HepG2 (cell line): ENCODE data around the gene UEVLD. TPM values are rescaled to one million over a fixed set of nuclear protein-coding genes. Genes with fewer than 3 reads are reported as not detected.

ENCODE experiments used
- ATAC-seq: fragments of 200-7000 bp; cut with Tn5 transposase; 3 replicates; pipeline ENCODE4 v1.9.1; 2020; ENCODE audit warnings: mild to moderate bottlenecking, moderate library complexity
- BruUV-seq: library from RNA; stranded (reverse); fragments of 400-500 nt; replicated peaks from 2 replicates; lab custom pipeline; 2021; lab: Mats Ljungman, UMichigan
- CTCF ChIA-PET: fragments of 300-600 bp; formaldehyde crosslinking; extraction: SDS; loops from one replicate; lab custom pipeline; 2021; ENCODE audit warnings: low total read pairs, inconsistent platforms, low intra/inter-chr PET ratio; lab: Yijun Ruan, JAX
- POLR2A ChIA-PET: fragments of 350-600 bp; sonication (Branson Sonifier 250); formaldehyde crosslinking; loops from one replicate; lab custom pipeline; 2020; ENCODE audit warnings: antibody characterized with exemption, inconsistent platforms; lab: Yijun Ruan, JAX
- DNase-seq: peaks from one replicate; pipeline ENCODE4 v3.0.0-alpha.2; 2015; ENCODE audit warnings: low spot score
- FAIRE-seq: peaks from 3 replicates; lab custom pipeline; 2011; peaks lifted over from hg19 to GRCh38; lab: Jason Lieb, UNC
- H2AFZ ChIP-seq: one replicate; pipeline ENCODE4 v1.6.1; 2011; ENCODE audit warnings: low read length, inconsistent platforms
- H3K27ac ChIP-seq: fragments of 300-600 bp; 3 replicates; pipeline ENCODE4 v1.8.0; 2011; ENCODE audit warnings: mixed run types, mild to moderate bottlenecking, mixed read lengths, low read length, inconsistent platforms; ENCODE audit not compliant: insufficient read depth; ENCODE audit errors: extremely low read length
- H3K27me3 ChIP-seq, 2 experiments: fragments of 200-600 bp in 1 of 2; 2 replicates in 1 of 2; 3 replicates in 1 of 2; pipeline versions ENCODE4 v1.6.0 to v1.8.0; 2011; ENCODE audit warnings: low read length in 2 of 2, mild to moderate bottlenecking in 2 of 2, moderate library complexity in 2 of 2, inconsistent platforms in 1 of 2; ENCODE audit not compliant: insufficient read depth in 2 of 2, control insufficient read depth in 1 of 2
- H3K36me3 ChIP-seq, 2 experiments: fragments of 200-600 bp in 1 of 2; replicated peaks in 1 of 2; 2 replicates in 1 of 2; 3 replicates in 1 of 2; pipeline versions ENCODE4 v1.5.1 to v1.8.0; 2011; ENCODE audit warnings: low read length in 2 of 2, inconsistent platforms in 1 of 2; ENCODE audit not compliant: insufficient read depth in 2 of 2, control insufficient read depth in 1 of 2
- H3K4me1 ChIP-seq: 2 replicates; pipeline ENCODE4 v1.5.1; 2012; ENCODE audit warnings: low read length, inconsistent platforms; ENCODE audit not compliant: insufficient read depth
- H3K4me2 ChIP-seq: 2 replicates; pipeline ENCODE4 v1.6.0; 2011; ENCODE audit warnings: low read depth, low read length, inconsistent platforms
- H3K4me3 ChIP-seq, 3 experiments: fragments of 200-600 bp in 1 of 3; sonication (generic), shearing (Covaris generic) in 1 of 3; replicated peaks in 1 of 3; 2 replicates each; pipeline ENCODE4 v1.5.1; 2011 to 2016; ENCODE audit warnings: low read length in 3 of 3, inconsistent platforms in 2 of 3, low read depth in 2 of 3, mild to moderate bottlenecking in 2 of 3, control low read depth in 1 of 3, mixed read lengths in 1 of 3; ENCODE audit not compliant: insufficient read depth in 1 of 3
- H3K79me2 ChIP-seq: one replicate; pipeline ENCODE4 v1.6.1; 2011; ENCODE audit warnings: low read length, inconsistent platforms; ENCODE audit not compliant: insufficient read depth
- H3K9ac ChIP-seq: 2 replicates; pipeline ENCODE4 v1.6.0; 2011; ENCODE audit warnings: mild to moderate bottlenecking, low read depth, low read length, inconsistent platforms; ENCODE audit not compliant: insufficient read depth
- H3K9me3 ChIP-seq: 2 replicates; pipeline ENCODE4 v1.5.1; 2012; ENCODE audit warnings: mild to moderate bottlenecking, low read length
- H4K20me1 ChIP-seq: 2 replicates; pipeline ENCODE4 v1.6.0; 2011; ENCODE audit warnings: inconsistent platforms, mild to moderate bottlenecking, low read length, moderate library complexity; ENCODE audit not compliant: insufficient read depth
- AGO2 ChIP-seq: fragments of 200-400 bp; formaldehyde crosslinking; optimal IDR thresholded peaks from 2 replicates; pipeline ENCODE3; 2017; ENCODE audit warnings: mild to moderate bottlenecking, low read depth, low read length, moderate library complexity
- ATM ChIP-seq: fragments of 450-650 bp; IDR thresholded peaks from 2 replicates; pipeline ENCODE4 v1.7.1; 2017; ENCODE audit warnings: mild to moderate bottlenecking, borderline replicate concordance
- EED ChIP-seq: sonication (generic); formaldehyde crosslinking; IDR thresholded peaks from 2 replicates; pipeline ENCODE4 v1.5.0; 2020; ENCODE audit warnings: mild to moderate bottlenecking, missing genetic modification reagents
- ELF4 ChIP-seq: sonication (generic); formaldehyde crosslinking; IDR thresholded peaks from 2 replicates; pipeline ENCODE4 v1.5.0; 2020; ENCODE audit warnings: missing genetic modification reagents, mild to moderate bottlenecking, moderate library complexity, borderline replicate concordance
- HDAC6 ChIP-seq: fragments of 200-600 bp; sonication (generic); IDR thresholded peaks from 2 replicates; pipeline ENCODE4 v1.7.0; 2017; ENCODE audit warnings: mild to moderate bottlenecking, antibody characterized with exemption, low read length, low read depth
- HOXA3 ChIP-seq: sonication (generic); formaldehyde crosslinking; IDR thresholded peaks from 2 replicates; pipeline ENCODE4 v1.5.0; 2020; ENCODE audit warnings: missing genetic modification reagents
- KDM4B ChIP-seq: sonication (generic); formaldehyde crosslinking; IDR thresholded peaks from 2 replicates; pipeline ENCODE4 v1.4.0; 2020; ENCODE audit warnings: missing genetic modification reagents
- KLF12 ChIP-seq: sonication (generic); formaldehyde crosslinking; IDR thresholded peaks from 2 replicates; pipeline ENCODE4 v1.4.0; 2020; ENCODE audit warnings: missing genetic modification reagents, borderline replicate concordance
- MXD4 ChIP-seq: IDR thresholded peaks from 2 replicates; pipeline ENCODE4 v1.6.1; 2016; ENCODE audit warnings: mild to moderate bottlenecking, missing biosample characterization, missing genetic modification reagents
- SAFB2 ChIP-seq: sonication (generic); formaldehyde crosslinking; IDR thresholded peaks from 2 replicates; pipeline ENCODE4 v1.5.1; 2020; ENCODE audit warnings: missing genetic modification reagents, low read depth, mild to moderate bottlenecking, borderline replicate concordance
- SP2 ChIP-seq: sonication (generic); formaldehyde crosslinking; IDR thresholded peaks from 2 replicates; pipeline ENCODE4 v1.5.1; 2020; ENCODE audit warnings: mild to moderate bottlenecking, missing genetic modification reagents
- ZFP41 ChIP-seq: sonication (generic); formaldehyde crosslinking; IDR thresholded peaks from 2 replicates; pipeline ENCODE4 v1.4.0; 2020; ENCODE audit warnings: mild to moderate bottlenecking, missing genetic modification reagents, borderline replicate concordance
- ZNF101 ChIP-seq: sonication (generic); formaldehyde crosslinking; IDR thresholded peaks from 2 replicates; pipeline ENCODE4 v1.4.0; 2020; ENCODE audit warnings: mild to moderate bottlenecking, low read depth, missing genetic modification reagents, borderline replicate concordance
- ZNF550 ChIP-seq: sonication (generic); formaldehyde crosslinking; IDR thresholded peaks from 2 replicates; pipeline ENCODE4 v1.4.0; 2020; ENCODE audit warnings: mild to moderate bottlenecking, missing genetic modification reagents, borderline replicate concordance
- ZNF577 ChIP-seq: sonication (generic); formaldehyde crosslinking; IDR thresholded peaks from 2 replicates; pipeline ENCODE4 v1.4.0; 2020; ENCODE audit warnings: mild to moderate bottlenecking, low read depth, missing genetic modification reagents, borderline replicate concordance
- ZNF724P ChIP-seq: sonication (generic); formaldehyde crosslinking; IDR thresholded peaks from 2 replicates; pipeline ENCODE4 v1.8.0; 2022; ENCODE audit warnings: missing genetic modification reagents, borderline replicate concordance
- ZNF83 ChIP-seq: sonication (generic); formaldehyde crosslinking; IDR thresholded peaks from 2 replicates; pipeline ENCODE4 v1.4.0; 2020; ENCODE audit warnings: missing genetic modification reagents, mild to moderate bottlenecking, borderline replicate concordance
- WGBS: methylation state at CpG from one replicate; pipeline ENCODE4 v1.1.6; 2017; ENCODE audit warnings: low lambda C conversion rate; 5-methylcytosine and 5-hydroxymethylcytosine counted together
- in situ Hi-C: cut with HindIII; loops from 2 replicates; pipeline ENCODE4 v1.10.0; 2017; ENCODE audit warnings: low pct_unique_long_range_greater_than_20kb; ENCODE audit not compliant: extremely low pct_ligation_motif_present
- intact Hi-C: fragments of 100-400 bp; cut with micrococcal nuclease; formaldehyde crosslinking; loops from one replicate; pipeline ENCODE4 v1.10.0; 2022; ENCODE audit not compliant: unreplicated experiment
- polyA plus RNA-seq, 8 experiments: library from polyadenylated mRNA; depleted of rRNA in 3 of 8; stranded (reverse) in 7 of 8; unstranded in 1 of 8; fragments of >200 nt; fragmentation: Illumina TruSeq in 4 of 8; extraction: Trizol in 4 of 8; gene quantifications; 2 replicates each; pipeline versions ENCODE4 v1.2.1 to v1.2.3, GENCODE V29; 2011 to 2016; ENCODE audit warnings: low read depth in 4 of 8, missing spikeins in 1 of 8, mixed read lengths in 1 of 8; ENCODE audit not compliant: insufficient read depth in 1 of 8
- total RNA-seq, 5 experiments: library from RNA; depleted of rRNA; stranded (reverse); fragments of >200 nt; fragmentation: Illumina TruSeq; extraction: Trizol; gene quantifications; 2 replicates each; pipeline ENCODE4 v1.2.3, GENCODE V29; 2016; ENCODE audit warnings: low read depth in 1 of 5
- TF ChIP-seq, protein P1 (sequence below): sonication (generic); formaldehyde crosslinking; IDR thresholded peaks from 2 replicates; pipeline ENCODE4 v1.4.0; 2020; ENCODE audit warnings: missing genetic modification reagents, mild to moderate bottlenecking, borderline replicate concordance
- TF ChIP-seq, protein P2 (sequence below): sonication (generic); formaldehyde crosslinking; IDR thresholded peaks from 2 replicates; pipeline ENCODE4 v1.4.0; 2020; ENCODE audit warnings: missing genetic modification reagents

Gene UEVLD
- total and polyA plus RNA-seq, 2 of the 13 experiments (the other 11 are each of a cell fraction or from before 2014, with no cell fraction given), result 5.7 to 13.7 TPM

DNA sequence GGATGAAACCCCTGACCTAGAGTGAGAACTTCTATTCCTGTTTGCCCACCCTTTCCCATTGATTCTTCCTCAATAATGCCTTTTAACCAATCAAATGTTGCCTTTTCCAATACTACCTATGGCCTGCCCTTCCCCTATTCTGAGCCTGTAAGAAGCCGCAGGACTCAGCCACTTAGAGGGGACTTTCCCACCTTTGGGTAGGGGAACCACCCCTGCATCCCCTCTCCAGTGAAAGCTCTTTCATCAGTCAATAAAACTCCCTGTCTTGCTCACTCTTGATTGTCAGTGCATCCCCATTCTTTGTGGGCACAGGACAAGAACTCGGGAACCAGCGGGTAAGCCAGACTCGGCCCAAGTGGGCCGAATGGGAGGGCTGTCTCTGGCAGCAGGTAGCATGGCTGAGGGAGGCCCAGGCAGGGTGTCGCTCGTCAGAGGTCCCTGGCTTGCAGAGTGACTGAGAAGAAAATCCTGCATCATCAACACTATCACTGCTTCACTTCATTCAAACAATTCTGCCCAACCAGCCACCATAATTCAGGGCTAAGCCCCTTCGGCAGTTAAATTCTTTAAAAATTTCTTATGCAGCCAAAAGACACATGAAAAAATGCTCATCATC lies 102.5 kb downstream of the UEVLD start:
- ChIA-PET CTCF (no interaction called here), POLR2A (no interaction called here)
- no peaks in the 10 kb centered on the region for H4K20me1 ChIP-seq
- H2AFZ ChIP-seq, result no peak overlapping the region
- TF ChIP-seq ZNF101 (CRISPR knock-in tag) (no peak), EED (CRISPR knock-in tag) (no peak), KDM4B (CRISPR knock-in tag) (no peak), HOXA3 (CRISPR knock-in tag) (no peak), ZNF550 (CRISPR knock-in tag) (no peak), ZNF724P (CRISPR knock-in tag) (no peak), SP2 (CRISPR knock-in tag) (no peak), ELF4 (CRISPR knock-in tag) (no peak), ZNF83 (CRISPR knock-in tag) (no peak), AGO2 (no peak), ZFP41 (CRISPR knock-in tag) (no peak), MXD4 (CRISPR knock-in tag) (no peak), KLF12 (no peak), ZNF577 (no peak), SAFB2 (CRISPR knock-in tag) (no peak), ATM (no peak), HDAC6 (no peak)
- TF ChIP-seq, protein P1, sequence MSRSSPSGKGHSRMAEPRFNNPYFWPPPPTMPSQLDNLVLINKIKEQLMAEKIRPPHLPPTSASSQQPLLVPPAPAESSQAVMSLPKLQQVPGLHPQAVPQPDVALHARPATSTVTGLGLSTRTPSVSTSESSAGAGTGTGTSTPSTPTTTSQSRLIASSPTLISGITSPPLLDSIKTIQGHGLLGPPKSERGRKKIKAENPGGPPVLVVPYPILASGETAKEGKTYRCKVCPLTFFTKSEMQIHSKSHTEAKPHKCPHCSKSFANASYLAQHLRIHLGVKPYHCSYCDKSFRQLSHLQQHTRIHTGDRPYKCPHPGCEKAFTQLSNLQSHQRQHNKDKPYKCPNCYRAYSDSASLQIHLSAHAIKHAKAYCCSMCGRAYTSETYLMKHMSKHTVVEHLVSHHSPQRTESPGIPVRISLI (CRISPR knock-in tag), result no peak
- TF ChIP-seq, protein P2, sequence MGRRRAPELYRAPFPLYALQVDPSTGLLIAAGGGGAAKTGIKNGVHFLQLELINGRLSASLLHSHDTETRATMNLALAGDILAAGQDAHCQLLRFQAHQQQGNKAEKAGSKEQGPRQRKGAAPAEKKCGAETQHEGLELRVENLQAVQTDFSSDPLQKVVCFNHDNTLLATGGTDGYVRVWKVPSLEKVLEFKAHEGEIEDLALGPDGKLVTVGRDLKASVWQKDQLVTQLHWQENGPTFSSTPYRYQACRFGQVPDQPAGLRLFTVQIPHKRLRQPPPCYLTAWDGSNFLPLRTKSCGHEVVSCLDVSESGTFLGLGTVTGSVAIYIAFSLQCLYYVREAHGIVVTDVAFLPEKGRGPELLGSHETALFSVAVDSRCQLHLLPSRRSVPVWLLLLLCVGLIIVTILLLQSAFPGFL, result no peak
- BruUV-seq, result no TSS peak
- no peaks in the 10 kb centered on the region for H3K79me2 ChIP-seq
- no peak for DNase-seq
- H3K9me3 ChIP-seq, result no peaks in the 10 kb centered on the region
- no peak for FAIRE-seq
- intact Hi-C loops, result no loop called here
- no peak for ATAC-seq
- no peak overlapping the region for H3K4me2 ChIP-seq
- H3K27me3 ChIP-seq, result no peaks in the 10 kb centered on the region
- no peaks in the 10 kb centered on the region for H3K4me1 ChIP-seq
- H3K27ac ChIP-seq, result no peak overlapping the region
- in situ Hi-C loops, result no loop called here
- H3K4me3 ChIP-seq, result no peak overlapping the region
- peaks cover 15 to 61% of the 10 kb centered on the region in 2 experiments for H3K36me3 ChIP-seq
- 97% methylated on average over 8 of the region's 8 CpGs for WGBS
- H3K9ac ChIP-seq, result no peak overlapping the region
